A673 (cell line): ENCODE measurements around the gene INTS11. TPM values are rescaled to one million over a fixed set of nuclear protein-coding genes. Genes with fewer than 3 reads are reported as not detected.
A peak's percentile ranks its signal among the peaks of the same experiment; 100 is the strongest.

ENCODE experiments used
- BruUV-seq: library from RNA; stranded (reverse); fragments of 400-500 nt; replicated peaks from 2 replicates; lab custom pipeline; 2021; lab: Mats Ljungman, UMichigan
- CTCF ChIA-PET: fragments of 300-600 bp; sonication (Branson Sonifier 250); formaldehyde crosslinking; loops from one replicate; lab custom pipeline; 2022; ENCODE audit warnings: antibody characterized with exemption; lab: Charles Lee
- POLR2A ChIA-PET: fragments of 300-600 bp; sonication (Branson Sonifier 250); formaldehyde crosslinking; loops from one replicate; lab custom pipeline; 2022; ENCODE audit warnings: antibody characterized with exemption; ENCODE audit not compliant: low non-redundant PET; lab: Charles Lee
- DNase-seq: peaks from one replicate; pipeline ENCODE4 v3.0.0-alpha.2; 2015; ENCODE audit warnings: low spot score
- H3K27ac ChIP-seq: fragments of 200-600 bp; sonication (generic); 2 replicates; pipeline ENCODE4 v1.5.1; 2016; ENCODE audit warnings: mixed run types, low read depth, mild to moderate bottlenecking, mixed read lengths, antibody characterized with exemption, low read length; ENCODE audit not compliant: poor library complexity, severe bottlenecking
- H3K27me3 ChIP-seq: fragments of 200-600 bp; sonication (generic); replicated peaks from 2 replicates; pipeline ENCODE4 v1.6.1; 2017; ENCODE audit warnings: mixed run types, low read depth, mild to moderate bottlenecking, mixed read lengths, antibody characterized with exemption, low read length; ENCODE audit not compliant: insufficient read depth, poor library complexity
- H3K36me3 ChIP-seq: fragments of 200-600 bp; sonication (generic); 2 replicates; pipeline ENCODE4 v1.6.1; 2016; ENCODE audit warnings: mixed run types, mild to moderate bottlenecking, mixed read lengths, antibody characterized with exemption, low read length; ENCODE audit not compliant: insufficient read depth, poor library complexity, severe bottlenecking
- H3K4me1 ChIP-seq: fragments of 200-600 bp; sonication (generic); 2 replicates; pipeline ENCODE4 v1.6.1; 2017; ENCODE audit warnings: mixed run types, mild to moderate bottlenecking, mixed read lengths, antibody characterized with exemption, low read length; ENCODE audit not compliant: insufficient read depth, poor library complexity, severe bottlenecking
- H3K4me3 ChIP-seq: fragments of 200-600 bp; sonication (generic); 2 replicates; pipeline ENCODE4 v1.5.1; 2016; ENCODE audit warnings: low read depth, mixed run types, mild to moderate bottlenecking, mixed read lengths, low read length; ENCODE audit not compliant: poor library complexity, severe bottlenecking
- H3K9me3 ChIP-seq: fragments of 200-600 bp; sonication (generic); 2 replicates; pipeline ENCODE4 v1.6.1; 2016; ENCODE audit warnings: mixed run types, low read depth, mild to moderate bottlenecking, mixed read lengths, antibody characterized with exemption, low read length; ENCODE audit not compliant: poor library complexity, severe bottlenecking
- EZH2 ChIP-seq: fragments of 200-600 bp; sonication (generic); IDR thresholded peaks from 2 replicates; pipeline ENCODE4 v1.6.1; 2017; ENCODE audit warnings: borderline replicate concordance, low read depth, mild to moderate bottlenecking, mixed read lengths, antibody characterized with exemption, low read length; ENCODE audit not compliant: poor library complexity, severe bottlenecking
- intact Hi-C: fragments of 100-400 bp; cut with micrococcal nuclease; formaldehyde crosslinking; loops from one replicate; pipeline ENCODE4 v1.10.0; 2022; ENCODE audit not compliant: unreplicated experiment
- total RNA-seq: library from RNA; stranded (reverse); gene quantifications from 2 replicates; pipeline ENCODE4 v1.2.3, GENCODE V29; 2021
- TF ChIP-seq, protein P1 (sequence below): fragments of 300-800, 200-600 bp; sonication (generic); conservative IDR thresholded peaks from 2 replicates; pipeline ENCODE4 v1.5.1; 2017; ENCODE audit warnings: low read depth, mild to moderate bottlenecking, antibody characterized with exemption, low read length, moderate library complexity, mixed read lengths

Gene INTS11
- total RNA-seq, 1 experiment from 2014 or later: 156 TPM

GRCh38 chr1:1268284-1268682 is 56.2 kb downstream of the INTS11 start:
- Histone ChIP-seq H3K27ac (no peak overlapping the region), H3K4me3 (no peak overlapping the region), H3K4me1 (peaks cover 5% of the 10 kb centered on the region), H3K9me3 (no peaks in the 10 kb centered on the region), H3K27me3 (no peaks in the 10 kb centered on the region), H3K36me3 (peaks cover 37% of the 10 kb centered on the region)
- POLR2A ChIA-PET: no interaction called here
- TF ChIP-seq, protein P1, sequence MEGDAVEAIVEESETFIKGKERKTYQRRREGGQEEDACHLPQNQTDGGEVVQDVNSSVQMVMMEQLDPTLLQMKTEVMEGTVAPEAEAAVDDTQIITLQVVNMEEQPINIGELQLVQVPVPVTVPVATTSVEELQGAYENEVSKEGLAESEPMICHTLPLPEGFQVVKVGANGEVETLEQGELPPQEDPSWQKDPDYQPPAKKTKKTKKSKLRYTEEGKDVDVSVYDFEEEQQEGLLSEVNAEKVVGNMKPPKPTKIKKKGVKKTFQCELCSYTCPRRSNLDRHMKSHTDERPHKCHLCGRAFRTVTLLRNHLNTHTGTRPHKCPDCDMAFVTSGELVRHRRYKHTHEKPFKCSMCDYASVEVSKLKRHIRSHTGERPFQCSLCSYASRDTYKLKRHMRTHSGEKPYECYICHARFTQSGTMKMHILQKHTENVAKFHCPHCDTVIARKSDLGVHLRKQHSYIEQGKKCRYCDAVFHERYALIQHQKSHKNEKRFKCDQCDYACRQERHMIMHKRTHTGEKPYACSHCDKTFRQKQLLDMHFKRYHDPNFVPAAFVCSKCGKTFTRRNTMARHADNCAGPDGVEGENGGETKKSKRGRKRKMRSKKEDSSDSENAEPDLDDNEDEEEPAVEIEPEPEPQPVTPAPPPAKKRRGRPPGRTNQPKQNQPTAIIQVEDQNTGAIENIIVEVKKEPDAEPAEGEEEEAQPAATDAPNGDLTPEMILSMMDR: no peak
- no peak for TF ChIP-seq EZH2
- intact Hi-C loops: no loop called here
- no peak for DNase-seq
- no TSS peak for BruUV-seq
- CTCF ChIA-PET: no interaction called here

DNA sequence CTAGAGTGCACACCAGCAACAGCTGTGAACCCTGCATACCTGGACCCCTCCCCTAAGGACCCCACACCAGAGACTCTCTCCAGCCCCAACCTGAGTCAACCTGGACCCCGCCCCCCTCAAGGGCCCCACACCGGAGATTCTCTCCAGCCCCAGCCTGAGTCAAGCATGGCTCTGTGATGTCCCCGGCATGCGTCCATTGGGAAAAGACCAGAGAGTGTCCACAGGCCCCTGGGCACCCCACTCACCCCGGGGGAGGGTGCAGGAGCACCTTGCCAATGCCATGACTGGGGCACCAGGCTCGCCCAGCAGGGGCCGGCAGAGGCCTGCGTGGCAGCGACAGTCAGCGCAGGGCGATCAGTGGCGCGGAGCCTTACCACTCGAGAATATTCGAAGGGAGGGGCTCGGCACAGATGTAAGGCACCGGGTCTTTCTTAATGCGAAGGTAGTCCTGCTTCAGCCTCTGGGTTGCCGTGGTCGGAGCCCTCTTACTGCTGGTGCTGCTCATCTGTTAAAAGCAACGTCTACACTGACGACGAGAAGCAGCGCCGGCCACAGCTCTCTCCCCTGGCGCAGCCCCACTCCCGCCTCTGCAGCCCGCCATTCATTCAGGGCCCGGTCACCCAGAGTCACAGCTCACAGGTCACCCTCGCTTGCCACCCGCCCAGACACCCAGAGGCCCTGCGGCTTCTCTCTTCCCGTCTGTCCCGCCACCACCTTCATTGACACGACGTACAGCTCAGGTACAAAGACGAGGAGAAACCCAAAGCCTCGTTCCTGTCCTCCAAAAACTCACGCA is 56.8 kb downstream of the INTS11 start:
- H3K4me1 ChIP-seq: peaks cover 5% of the 10 kb centered on the region
- BruUV-seq: no TSS peak
- peaks cover 43% of the 10 kb centered on the region for H3K36me3 ChIP-seq
- TF ChIP-seq, protein P1: no peak
- no peak for TF ChIP-seq EZH2
- ChIA-PET CTCF (no interaction called here), POLR2A (no interaction called here)
- intact Hi-C loops: no loop called here
- DNase-seq: no peak
- no peak overlapping the region for H3K27ac ChIP-seq
- no peak overlapping the region for H3K4me3 ChIP-seq
- no peaks in the 10 kb centered on the region for H3K9me3 ChIP-seq
- no peaks in the 10 kb centered on the region for H3K27me3 ChIP-seq

DNA sequence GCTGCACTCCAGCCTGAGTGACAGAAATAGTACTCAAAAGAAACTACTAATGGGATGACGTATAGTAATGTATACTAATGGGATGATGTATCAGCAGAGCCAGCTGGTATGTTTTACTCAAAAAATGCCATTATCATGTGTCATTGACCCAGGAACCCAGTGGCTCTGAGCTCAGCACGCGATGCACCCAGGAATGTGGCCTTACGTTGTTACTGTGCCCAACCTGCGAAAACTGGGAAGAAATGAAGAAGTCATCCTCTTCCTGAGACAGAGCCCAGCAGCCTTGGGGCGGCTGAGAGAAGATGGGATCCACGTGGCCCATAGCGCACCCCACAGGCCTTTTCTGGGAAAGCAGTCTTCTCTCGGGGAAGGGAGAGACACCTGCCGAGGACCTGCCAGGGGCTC is 59.6 kb downstream of the INTS11 start:
- Histone ChIP-seq H3K27me3 (no peaks in the 10 kb centered on the region), H3K4me1 (no peaks in the 10 kb centered on the region), H3K27ac (no peak overlapping the region), H3K36me3 (peaks cover 51% of the 10 kb centered on the region), H3K4me3 (no peak overlapping the region), H3K9me3 (no peaks in the 10 kb centered on the region)
- intact Hi-C loops: no loop called here
- peak; percentile 60 for DNase-seq
- no TSS peak for BruUV-seq
- ChIA-PET POLR2A (no interaction called here), CTCF (no interaction called here)
- TF ChIP-seq, protein P1: peak; percentile 53
- no peak for TF ChIP-seq EZH2
